Activated T-helper 1 cell treated with Interleukin-2 at 50 U/mL for 16 hours (primary cell): Measurements from ENCODE around the gene CGRRF1.

Experiments used
- DNase-seq: peaks from one replicate; pipeline ENCODE4 v3.0.0-alpha.2; 2020; ENCODE audit warnings: low read depth

CGRRF1 gene

DNA sequence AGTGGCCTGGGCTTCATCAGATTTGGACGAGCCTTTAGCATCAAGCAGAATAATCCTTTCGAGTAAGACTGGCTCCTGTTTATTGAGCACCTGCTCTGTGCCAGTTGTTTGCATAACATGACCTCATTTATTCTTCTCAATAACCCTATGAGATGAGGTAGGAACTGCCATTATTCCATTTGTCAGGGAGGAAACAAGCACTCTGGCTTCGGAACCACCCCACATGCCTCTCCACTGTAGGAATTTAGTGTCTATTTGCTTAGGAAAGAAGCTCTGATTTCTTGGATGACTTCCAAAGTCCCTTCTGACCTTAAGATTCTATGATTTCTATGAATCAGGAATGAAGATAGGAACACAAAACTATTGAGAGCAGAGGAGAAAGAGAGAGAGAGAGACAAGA is 68.3 kb downstream of the CGRRF1 start:
- DNase-seq = no peak

DNA sequence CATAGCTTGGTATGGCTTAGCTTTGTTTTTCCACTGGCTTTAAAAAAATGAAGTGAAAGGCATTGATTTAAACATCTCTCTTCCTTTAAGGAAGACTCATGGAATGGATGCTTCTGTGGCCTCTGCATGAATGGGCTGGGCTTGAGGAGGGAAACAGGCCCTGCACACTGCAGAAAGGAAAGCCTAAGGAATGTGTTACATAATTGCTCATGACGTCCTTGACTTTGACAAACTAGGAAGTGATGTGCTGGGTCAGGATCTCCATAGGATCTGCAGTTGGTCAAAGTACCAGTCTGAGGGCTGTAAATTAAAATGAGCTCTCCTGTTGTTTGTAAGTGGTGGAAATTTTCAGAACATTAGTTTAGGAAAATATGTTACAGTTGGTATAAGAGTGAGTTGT is 69.9 kb downstream of the CGRRF1 start:
- no peak for DNase-seq

- DNase-seq = no peak
These were observed 71.2 kb downstream of the CGRRF1 start for GRCh38 chr14:54580933-54581332.

GRCh38 chr14:54582334-54582733 is 72.6 kb downstream of the CGRRF1 start:
- DNase-seq = no peak

- DNase-seq = no peak
These were observed 74.4 kb downstream of the CGRRF1 start for GRCh38 chr14:54584097-54584496.

GRCh38 chr14:54585214-54585613 is 75.5 kb downstream of the CGRRF1 start:
- DNase-seq = no peak
